Fibroblast of villous mesenchyme (primary cell): ENCODE results near the gene ARSG. TPM values are rescaled to one million over a fixed set of nuclear protein-coding genes. Genes with fewer than 3 reads are reported as not detected.

Source experiments
- DNase-seq: peaks from one replicate; pipeline ENCODE4 v3.0.0-alpha.2; 2010; ENCODE audit warnings: low read depth
- H3K4me3 ChIP-seq: 2 replicates; pipeline ENCODE4 v1.5.1; 2011; ENCODE audit warnings: low read depth, mild to moderate bottlenecking, low read length
- total RNA-seq: library from RNA; depleted of rRNA; stranded (reverse); fragments of >200 nt; gene quantifications from 2 replicates; pipeline ENCODE4 v1.2.3, GENCODE V29; 2012
- TF ChIP-seq, protein P1 (sequence below): IDR thresholded peaks from 2 replicates; pipeline ENCODE4 v1.5.1; 2012; ENCODE audit warnings: low read depth, mild to moderate bottlenecking, low read length; ENCODE audit not compliant: insufficient read depth

The ARSG gene
- total RNA-seq, 1 donor = 5.6 TPM

GRCh38 chr17:68379177-68379510 is 87.8 kb downstream of the ARSG start:
- TF ChIP-seq, protein P1, sequence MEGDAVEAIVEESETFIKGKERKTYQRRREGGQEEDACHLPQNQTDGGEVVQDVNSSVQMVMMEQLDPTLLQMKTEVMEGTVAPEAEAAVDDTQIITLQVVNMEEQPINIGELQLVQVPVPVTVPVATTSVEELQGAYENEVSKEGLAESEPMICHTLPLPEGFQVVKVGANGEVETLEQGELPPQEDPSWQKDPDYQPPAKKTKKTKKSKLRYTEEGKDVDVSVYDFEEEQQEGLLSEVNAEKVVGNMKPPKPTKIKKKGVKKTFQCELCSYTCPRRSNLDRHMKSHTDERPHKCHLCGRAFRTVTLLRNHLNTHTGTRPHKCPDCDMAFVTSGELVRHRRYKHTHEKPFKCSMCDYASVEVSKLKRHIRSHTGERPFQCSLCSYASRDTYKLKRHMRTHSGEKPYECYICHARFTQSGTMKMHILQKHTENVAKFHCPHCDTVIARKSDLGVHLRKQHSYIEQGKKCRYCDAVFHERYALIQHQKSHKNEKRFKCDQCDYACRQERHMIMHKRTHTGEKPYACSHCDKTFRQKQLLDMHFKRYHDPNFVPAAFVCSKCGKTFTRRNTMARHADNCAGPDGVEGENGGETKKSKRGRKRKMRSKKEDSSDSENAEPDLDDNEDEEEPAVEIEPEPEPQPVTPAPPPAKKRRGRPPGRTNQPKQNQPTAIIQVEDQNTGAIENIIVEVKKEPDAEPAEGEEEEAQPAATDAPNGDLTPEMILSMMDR = no peak
- DNase-seq = no peak

DNA sequence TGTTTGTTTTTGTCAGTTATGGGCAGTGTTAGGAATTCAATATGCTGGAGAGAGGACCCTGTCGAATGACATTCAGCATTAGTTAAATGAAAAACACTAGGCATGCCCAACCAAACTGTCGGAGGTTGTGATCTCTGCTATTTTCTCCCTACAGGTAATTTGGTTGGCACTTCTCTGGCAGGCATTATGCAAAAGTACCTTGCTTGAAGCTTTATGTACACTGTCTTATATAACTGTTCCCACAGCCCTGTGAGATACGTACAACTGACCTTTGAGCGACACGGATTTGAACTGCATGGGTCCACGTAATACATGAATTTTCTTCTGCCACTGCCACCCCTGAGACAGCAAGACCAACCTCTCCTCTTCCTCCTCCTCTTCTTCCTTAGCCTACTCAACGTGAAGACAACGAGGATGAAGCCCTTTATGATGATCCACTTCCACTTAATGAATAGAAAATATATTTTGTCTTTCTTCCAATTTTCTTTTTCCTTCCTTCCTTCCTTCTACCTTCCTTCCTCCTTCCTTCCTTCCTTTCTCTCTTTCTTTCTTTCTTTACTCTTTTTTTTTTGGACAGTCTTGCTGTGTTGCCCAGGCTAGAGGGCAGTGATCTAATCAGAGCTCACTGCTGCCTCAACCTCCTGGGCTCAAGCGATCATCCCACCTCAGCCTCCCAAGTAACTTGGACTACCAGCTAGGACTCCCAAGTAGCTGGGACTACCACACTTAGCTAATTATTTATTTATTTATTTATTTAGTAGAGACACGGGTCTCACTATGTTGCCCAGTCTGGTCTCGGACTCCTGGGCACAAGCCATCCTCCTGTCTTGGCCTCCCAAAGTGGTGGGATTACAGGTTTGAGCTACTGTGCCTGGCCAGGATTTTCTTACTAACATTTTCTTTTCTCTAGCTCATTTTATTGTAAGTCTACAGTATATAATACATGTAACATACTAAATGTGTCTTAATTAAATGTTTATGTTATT is 88.7 kb downstream of the ARSG start:
- DNase-seq = no peak
- H3K4me3 ChIP-seq = no peak overlapping the region
- TF ChIP-seq, protein P1 = no peak

More at GRCh38 chr17:68379177-68379510, 87.8 kb downstream of the ARSG start:
- no peak overlapping the region for H3K4me3 ChIP-seq

- DNase-seq = peak; percentile 98
- TF ChIP-seq, protein P1 = no peak
- H3K4me3 ChIP-seq = no peak overlapping the region
Measured at GRCh38 chr17:68381076-68381900, 90.0 kb downstream of the ARSG start.

DNA sequence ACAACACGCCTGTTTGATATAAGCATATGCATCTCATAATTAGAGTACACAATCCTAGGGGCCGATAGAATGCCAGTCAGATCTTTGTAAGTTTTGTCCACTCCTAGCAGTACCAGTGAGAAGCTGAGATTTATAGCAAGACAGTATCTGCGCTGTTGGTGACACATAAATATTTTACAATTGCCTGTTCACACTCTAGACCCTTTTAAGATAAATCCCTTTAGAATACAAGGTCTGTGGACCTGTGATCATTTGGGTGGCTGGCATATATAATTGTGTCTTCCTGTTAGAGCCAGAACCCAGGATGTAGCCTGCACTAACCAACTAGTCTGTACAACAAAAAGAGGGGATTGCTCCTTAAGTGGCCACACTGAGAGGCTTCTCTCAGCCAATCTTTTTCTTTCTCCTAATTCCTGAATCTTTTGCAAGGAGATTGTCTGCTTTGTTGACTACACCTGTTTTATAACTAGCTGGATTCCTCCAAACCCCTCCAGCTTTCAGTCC is 91.3 kb downstream of the ARSG start:
- DNase-seq = peak; percentile 26
- TF ChIP-seq, protein P1 = no peak
- H3K4me3 ChIP-seq = no peak overlapping the region

GRCh38 chr17:68383120-68383442 is 91.8 kb downstream of the ARSG start:
- TF ChIP-seq, protein P1 = no peak
- no peak for DNase-seq
- no peak overlapping the region for H3K4me3 ChIP-seq

GRCh38 chr17:68383443-68384321 is 92.4 kb downstream of the ARSG start:
- H3K4me3 ChIP-seq = peak overlapping the region; percentile 1
- TF ChIP-seq, protein P1 = no peak
- peak; percentile 97 for DNase-seq
